Osteoblast (primary cell): ENCODE measurements around the gene NUP214. TPM values are rescaled to one million over a fixed set of nuclear protein-coding genes. Genes with fewer than 3 reads are reported as not detected.
"Not testable (repeated sequence)": the region's sequence is repeated elsewhere in the genome, so short reads cannot be mapped to it uniquely, and the experiment has no call there.

Experiments
- DNase-seq: peaks from one replicate; pipeline ENCODE4 v3.0.0; 2011; ENCODE audit warnings: low spot score, mixed read lengths; ENCODE audit not compliant: insufficient read length; ENCODE audit errors: missing footprints
- H2AFZ ChIP-seq: 2 replicates; pipeline ENCODE4 v1.6.0; 2011; ENCODE audit warnings: mild to moderate bottlenecking, low read length
- H3K27ac ChIP-seq: 2 replicates; pipeline ENCODE4 v1.5.1; 2011; ENCODE audit warnings: mild to moderate bottlenecking, low read depth, low read length, moderate library complexity
- H3K27me3 ChIP-seq: 2 replicates; pipeline ENCODE4 v1.6.0; 2012; ENCODE audit warnings: mild to moderate bottlenecking, control low read depth, inconsistent platforms, low read length, moderate library complexity; ENCODE audit not compliant: insufficient read depth
- H3K36me3 ChIP-seq: 2 replicates; pipeline ENCODE4 v1.5.1; 2011; ENCODE audit warnings: mild to moderate bottlenecking, low read length, control low read depth, moderate library complexity; ENCODE audit not compliant: insufficient read depth
- H3K4me1 ChIP-seq: 2 replicates; pipeline ENCODE4 v1.5.1; 2011; ENCODE audit warnings: mild to moderate bottlenecking, low read length, control low read depth, moderate library complexity; ENCODE audit not compliant: insufficient read depth
- H3K4me2 ChIP-seq: 2 replicates; pipeline ENCODE4 v1.6.0; 2011; ENCODE audit warnings: mild to moderate bottlenecking, low read length; ENCODE audit not compliant: insufficient read depth
- H3K4me3 ChIP-seq: fragments of 200-600 bp; sonication (generic); 3 replicates; pipeline ENCODE4 v1.5.1; 2012; ENCODE audit warnings: mild to moderate bottlenecking, low read length, inconsistent platforms; ENCODE audit not compliant: insufficient read depth
- H3K79me2 ChIP-seq: 2 replicates; pipeline ENCODE4 v1.6.0; 2012; ENCODE audit warnings: mild to moderate bottlenecking, low read length, control low read depth, inconsistent platforms; ENCODE audit not compliant: insufficient read depth
- H3K9me3 ChIP-seq: 2 replicates; pipeline ENCODE4 v1.5.1; 2011; ENCODE audit warnings: low read depth, low read length, control low read depth
- H4K20me1 ChIP-seq: 2 replicates; pipeline ENCODE4 v1.6.0; 2012; ENCODE audit warnings: mild to moderate bottlenecking, low read length, control low read depth; ENCODE audit not compliant: insufficient read depth
- total RNA-seq: library from RNA; depleted of rRNA; stranded (reverse); fragments of >200 nt; gene quantifications from 2 replicates; pipeline ENCODE4 v1.2.3, GENCODE V29; 2012
- TF ChIP-seq, protein P1 (sequence below): IDR thresholded peaks from 2 replicates; pipeline ENCODE4 v1.5.1; 2011; ENCODE audit warnings: mild to moderate bottlenecking, low read depth, low read length, moderate library complexity; ENCODE audit errors: extremely low read depth

NUP214 gene
- total RNA-seq, 1 donor, result 17.7 TPM

DNA sequence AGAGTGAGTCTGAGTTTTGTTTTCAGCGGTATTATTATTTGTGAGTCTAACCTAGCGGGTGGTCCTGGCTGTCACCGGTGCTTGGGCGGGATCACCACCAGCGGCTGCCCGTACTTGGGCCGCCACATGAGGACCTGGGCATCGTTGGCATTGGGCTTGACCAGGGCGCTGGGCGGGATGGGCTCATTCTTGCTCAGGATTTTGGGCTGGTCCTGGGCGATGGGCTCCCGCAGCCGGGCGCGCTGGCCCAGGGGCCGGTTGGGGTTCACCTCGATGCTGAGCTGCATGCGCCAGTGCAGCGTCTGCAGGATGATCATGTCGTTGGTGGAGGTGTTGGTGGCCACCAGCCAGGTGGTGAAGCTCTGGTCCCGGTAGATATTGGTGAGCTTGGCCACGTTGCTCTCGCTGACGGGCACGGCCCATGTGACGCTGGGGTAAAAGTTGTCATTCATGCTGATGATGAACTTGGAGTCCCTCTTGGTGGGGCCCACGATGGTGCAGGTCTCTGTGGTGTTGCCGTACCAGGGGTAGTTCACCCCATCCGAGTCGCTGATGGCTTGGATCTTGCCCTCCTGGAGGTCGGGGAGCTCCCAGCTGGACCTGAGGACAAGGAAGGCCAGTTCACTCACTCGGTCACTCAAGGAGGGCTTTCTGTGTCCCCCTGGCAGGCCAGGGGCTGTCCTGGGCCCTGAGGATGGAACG lies 135.5 kb downstream of the NUP214 start:
- peak; percentile 66 for DNase-seq
- Histone ChIP-seq H2AFZ (no peak overlapping the region), H4K20me1 (no peaks in the 10 kb centered on the region), H3K4me2 (no peak overlapping the region), H3K79me2 (no peaks in the 10 kb centered on the region), H3K27ac (no peak overlapping the region), H3K27me3 (no peaks in the 10 kb centered on the region), H3K9me3 (no peaks in the 10 kb centered on the region), H3K36me3 (no peaks in the 10 kb centered on the region), H3K4me3 (no peak overlapping the region), H3K4me1 (peaks cover 9% of the 10 kb centered on the region)
- TF ChIP-seq, protein P1, sequence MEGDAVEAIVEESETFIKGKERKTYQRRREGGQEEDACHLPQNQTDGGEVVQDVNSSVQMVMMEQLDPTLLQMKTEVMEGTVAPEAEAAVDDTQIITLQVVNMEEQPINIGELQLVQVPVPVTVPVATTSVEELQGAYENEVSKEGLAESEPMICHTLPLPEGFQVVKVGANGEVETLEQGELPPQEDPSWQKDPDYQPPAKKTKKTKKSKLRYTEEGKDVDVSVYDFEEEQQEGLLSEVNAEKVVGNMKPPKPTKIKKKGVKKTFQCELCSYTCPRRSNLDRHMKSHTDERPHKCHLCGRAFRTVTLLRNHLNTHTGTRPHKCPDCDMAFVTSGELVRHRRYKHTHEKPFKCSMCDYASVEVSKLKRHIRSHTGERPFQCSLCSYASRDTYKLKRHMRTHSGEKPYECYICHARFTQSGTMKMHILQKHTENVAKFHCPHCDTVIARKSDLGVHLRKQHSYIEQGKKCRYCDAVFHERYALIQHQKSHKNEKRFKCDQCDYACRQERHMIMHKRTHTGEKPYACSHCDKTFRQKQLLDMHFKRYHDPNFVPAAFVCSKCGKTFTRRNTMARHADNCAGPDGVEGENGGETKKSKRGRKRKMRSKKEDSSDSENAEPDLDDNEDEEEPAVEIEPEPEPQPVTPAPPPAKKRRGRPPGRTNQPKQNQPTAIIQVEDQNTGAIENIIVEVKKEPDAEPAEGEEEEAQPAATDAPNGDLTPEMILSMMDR, result no peak

DNA sequence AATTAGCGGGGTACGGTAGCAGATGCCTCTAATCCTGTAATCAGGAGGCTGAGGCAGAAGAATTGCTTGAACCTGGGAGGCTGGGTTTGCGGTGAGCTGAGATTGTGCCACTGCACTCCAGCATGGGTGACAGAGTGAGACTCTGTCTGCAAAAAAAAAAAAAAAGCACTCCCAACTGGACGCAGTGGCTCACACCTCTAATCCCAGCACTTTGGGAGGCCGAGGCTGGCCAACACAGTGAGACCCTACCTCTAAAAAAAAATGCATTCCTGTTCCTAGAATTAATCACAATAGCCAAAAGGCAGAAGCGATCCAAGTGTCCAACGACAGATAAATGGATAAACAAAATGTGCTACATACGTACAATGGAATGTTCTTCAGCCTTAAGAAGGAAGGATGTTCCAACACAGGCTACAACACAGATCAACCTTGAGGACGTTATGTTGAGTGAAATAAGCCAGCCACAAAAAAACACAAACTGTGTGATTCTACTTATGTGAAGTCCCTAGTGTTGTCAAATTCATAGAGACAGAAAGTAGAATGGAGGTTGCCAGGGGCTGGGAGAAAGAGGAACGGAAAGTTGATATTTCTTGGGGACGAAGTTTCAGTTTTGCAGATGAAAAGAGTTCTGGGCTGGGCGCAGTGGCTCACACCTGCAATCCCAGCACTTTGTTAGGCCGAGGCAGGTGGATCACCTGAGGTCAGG lies 137.1 kb downstream of the NUP214 start:
- Histone ChIP-seq H3K9me3 (no peaks in the 10 kb centered on the region), H3K27me3 (no peaks in the 10 kb centered on the region), H3K4me2 (no peak overlapping the region), H4K20me1 (no peaks in the 10 kb centered on the region), H3K79me2 (no peaks in the 10 kb centered on the region), H3K4me3 (no peak overlapping the region), H3K4me1 (no peaks in the 10 kb centered on the region), H3K36me3 (no peaks in the 10 kb centered on the region), H2AFZ (no peak overlapping the region), H3K27ac (no peak overlapping the region)
- TF ChIP-seq, protein P1, result no peak
- DNase-seq, result no peak

DNA sequence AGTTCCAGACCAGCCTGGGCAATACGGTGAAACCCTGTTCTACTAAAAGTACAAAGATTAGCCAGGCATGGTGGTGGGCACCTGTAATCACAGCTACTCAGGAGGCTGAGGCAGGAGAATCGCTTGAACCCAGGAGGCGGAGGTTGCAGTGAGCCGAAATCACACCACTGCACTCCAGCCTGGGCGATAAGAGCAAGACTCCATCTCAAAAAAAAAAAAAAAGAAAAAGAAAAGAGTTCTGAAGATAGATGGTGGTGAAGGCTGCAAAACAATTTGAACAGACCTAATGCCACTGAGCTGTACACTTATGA lies 137.6 kb downstream of the NUP214 start:
- H3K4me1 ChIP-seq, H3K36me3 ChIP-seq, H3K9me3 ChIP-seq, H3K4me2 ChIP-seq, H3K27ac ChIP-seq, H3K79me2 ChIP-seq, DNase-seq, H4K20me1 ChIP-seq, H3K27me3 ChIP-seq, H3K4me3 ChIP-seq, H2AFZ ChIP-seq: not testable (repeated sequence)

DNA sequence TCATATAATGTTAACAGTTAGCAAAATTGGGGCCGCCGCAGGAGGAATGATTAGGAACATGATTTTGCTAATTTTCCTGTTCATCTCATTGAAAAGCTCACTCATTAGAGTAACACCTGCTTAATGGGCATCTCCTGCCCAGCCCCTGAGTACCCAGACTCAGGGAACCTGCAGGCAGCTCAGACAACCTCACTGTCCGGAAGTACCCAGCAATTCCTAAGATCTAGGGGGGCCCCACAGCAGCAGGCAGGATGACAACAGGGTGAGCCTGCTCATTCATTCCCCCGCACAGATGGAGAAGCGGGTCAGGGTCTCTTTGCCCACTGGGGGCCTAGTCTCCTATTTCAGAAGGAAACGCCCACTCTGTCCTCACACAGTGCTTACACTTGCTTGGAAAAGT lies 138.3 kb downstream of the NUP214 start:
- H3K4me2 ChIP-seq, result no peak overlapping the region
- peak; percentile 46 for DNase-seq

More for the DNA sequence above, 138.3 kb downstream of the NUP214 start:
- no peaks in the 10 kb centered on the region for H4K20me1 ChIP-seq
- TF ChIP-seq, protein P1, result no peak
- H3K27ac ChIP-seq, result no peak overlapping the region
- no peaks in the 10 kb centered on the region for H3K4me1 ChIP-seq
- no peaks in the 10 kb centered on the region for H3K79me2 ChIP-seq
- H3K4me3 ChIP-seq, result no peak overlapping the region
- no peak overlapping the region for H2AFZ ChIP-seq
- no peaks in the 10 kb centered on the region for H3K36me3 ChIP-seq
- no peaks in the 10 kb centered on the region for H3K9me3 ChIP-seq
- H3K27me3 ChIP-seq, result no peaks in the 10 kb centered on the region
